Inferior parietal cortex (tissue), 1 donor: Measurements from ENCODE around the gene SYN1.
A peak's percentile ranks its signal among the peaks of the same experiment; 100 is the strongest.
"Not testable (repeated sequence)": the region's sequence is repeated elsewhere in the genome, so short reads cannot be mapped to it uniquely, and the experiment has no call there.

Experiments used
- DNase-seq: peaks from one replicate; pipeline ENCODE4 v3.0.0-alpha.2; 2016; ENCODE audit errors: extremely low spot score

SYN1 gene

DNA sequence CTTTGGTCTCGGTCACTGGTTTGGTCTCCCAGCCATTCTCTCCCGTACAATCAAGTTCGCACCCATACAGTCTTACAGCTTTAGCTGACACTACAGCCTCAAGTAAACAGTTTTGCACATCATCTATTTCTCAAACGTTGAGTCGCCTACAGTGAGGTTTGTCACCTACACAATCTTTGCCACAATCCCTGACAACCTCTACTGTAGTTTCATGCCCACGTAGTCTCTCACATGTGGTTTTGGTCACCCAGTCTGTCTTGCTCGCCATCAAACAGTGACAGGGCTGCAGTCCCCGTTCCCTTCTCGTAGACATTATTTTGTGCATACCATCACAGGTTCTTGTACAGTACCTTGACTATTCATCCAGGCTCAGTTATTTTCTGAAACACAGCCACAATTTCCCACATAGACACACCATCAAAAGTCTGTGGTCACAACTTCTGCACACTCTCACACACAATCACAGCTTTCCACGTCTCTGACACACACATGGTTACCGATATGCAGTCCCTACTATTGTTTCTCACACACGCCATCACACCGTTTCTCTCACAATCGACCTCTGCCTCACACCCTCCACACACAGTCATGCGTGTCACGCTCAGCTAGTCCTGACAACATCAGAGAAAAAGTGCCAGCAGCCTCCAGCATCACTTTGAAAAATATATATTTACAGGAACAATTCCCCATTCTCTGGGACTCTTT is 15.4 kb upstream of the SYN1 start:
- DNase-seq, result no peak

- no peak for DNase-seq
Observed at GRCh38 chrX:47633689-47634590, 14.3 kb upstream of the SYN1 start.

- no peak for DNase-seq
Observed at GRCh38 chrX:47632666-47633065, 13.0 kb upstream of the SYN1 start.

GRCh38 chrX:47631676-47632075 is 12.0 kb upstream of the SYN1 start:
- no peak for DNase-seq

- no peak for DNase-seq
Observed at GRCh38 chrX:47629419-47630200, 10.0 kb upstream of the SYN1 start, which contains the start of gene CFP. Gene CFP (minus strand): TSS chrX:47629930. CDS start chrX:47629844, 86 bp downstream.

- DNase-seq, result no peak
Observed at GRCh38 chrX:47628982-47629381, 9.3 kb upstream of the SYN1 start.

DNA sequence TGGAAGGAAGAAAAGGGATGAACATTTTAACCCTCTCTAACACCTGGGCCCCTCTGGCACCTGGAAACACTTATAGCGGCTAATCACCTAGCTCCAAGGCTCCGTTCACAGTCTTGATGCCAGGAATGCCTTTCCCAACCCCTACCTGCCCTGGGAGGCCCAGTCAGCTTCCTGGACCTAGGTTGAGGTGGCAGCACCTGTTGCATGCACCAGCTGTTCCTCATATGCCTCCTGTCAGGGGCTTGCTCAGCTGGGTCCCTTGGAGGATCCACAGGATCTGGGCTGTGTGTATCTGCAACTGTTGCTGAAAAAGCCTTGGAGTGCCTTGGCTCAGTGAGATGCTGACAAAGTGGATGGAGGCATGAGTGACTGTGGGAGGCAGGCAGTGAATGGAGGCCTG is 5.7 kb upstream of the SYN1 start:
- no peak for DNase-seq

- peak; percentile 48 for DNase-seq
Observed at GRCh38 chrX:47623540-47624027, 3.9 kb upstream of the SYN1 start.

DNA sequence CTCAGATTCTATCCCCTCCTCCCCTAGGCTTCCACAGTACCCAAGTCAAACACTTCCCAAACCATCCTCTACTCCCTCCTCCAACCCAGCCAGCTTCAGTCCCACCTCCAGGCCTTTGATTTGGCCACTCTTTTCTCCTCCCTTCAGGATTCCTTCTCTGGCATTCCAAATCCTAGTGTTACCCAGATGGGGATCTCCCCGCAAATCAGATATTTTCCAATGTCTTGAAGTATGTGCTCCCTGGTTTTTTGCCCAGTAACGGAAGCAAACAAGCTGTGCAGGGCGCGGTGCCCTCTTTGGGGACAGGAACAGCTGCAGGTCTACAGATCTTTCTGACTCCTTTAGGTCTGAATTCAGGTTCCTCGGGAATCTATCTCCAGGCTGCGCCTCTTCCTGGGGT is 2.2 kb upstream of the SYN1 start:
- no peak for DNase-seq

GRCh38 chrX:47620303-47620685 is 637 bp upstream of the SYN1 start:
- DNase-seq, result no peak

- no peak for DNase-seq
Observed at GRCh38 chrX:47618923-47619485, 653 bp downstream of the SYN1 start.

- no peak for DNase-seq
Observed at GRCh38 chrX:47614618-47615017, 5.0 kb downstream of the SYN1 start.

- no peak for DNase-seq
Observed at GRCh38 chrX:47613082-47613481, 6.6 kb downstream of the SYN1 start.

DNA sequence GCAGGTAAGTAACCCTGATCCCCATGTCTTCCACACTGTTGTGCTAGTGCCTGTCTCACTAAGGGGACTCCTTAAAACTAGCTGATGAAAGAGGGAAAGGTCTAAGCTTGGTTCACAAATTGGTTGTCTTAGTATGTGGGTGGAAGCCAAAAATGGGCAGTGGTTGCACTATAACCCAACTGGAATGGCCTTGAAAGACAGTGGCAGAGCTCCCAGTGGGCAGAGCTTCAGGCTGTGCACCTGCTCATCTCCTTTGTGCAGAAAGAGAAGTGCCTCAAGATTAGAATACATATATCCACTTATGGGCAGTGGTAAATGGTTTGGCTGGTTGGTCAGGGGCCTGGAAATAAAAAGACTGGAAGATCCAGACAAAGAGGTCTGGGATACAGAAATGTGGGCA is 7.2 kb downstream of the SYN1 start:
- DNase-seq, result no peak

- DNase-seq, result no peak
Observed at GRCh38 chrX:47611926-47612325, 7.7 kb downstream of the SYN1 start.

DNA sequence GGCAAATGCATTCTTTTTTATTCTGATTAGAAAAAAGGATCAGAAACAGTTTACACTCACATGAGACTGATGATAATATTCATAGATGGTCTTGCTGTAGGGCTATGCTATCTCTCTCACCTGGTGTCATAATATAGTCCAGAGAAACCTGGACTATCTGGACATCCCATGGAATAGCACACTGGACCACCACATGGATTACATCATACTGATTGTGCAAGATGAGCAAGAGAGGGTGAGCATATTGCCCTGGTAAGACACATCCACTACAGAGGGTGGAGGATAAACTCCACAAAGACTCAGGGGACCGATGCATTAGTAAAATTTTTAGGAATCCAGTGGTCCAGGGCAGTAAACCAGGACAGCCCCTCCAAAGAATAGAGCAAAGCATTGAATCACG is 8.2 kb downstream of the SYN1 start:
- DNase-seq, result no peak

GRCh38 chrX:47610511-47610910 is 9.1 kb downstream of the SYN1 start:
- DNase-seq, result no peak

GRCh38 chrX:47608130-47608810 is 11.4 kb downstream of the SYN1 start:
- DNase-seq, result no peak

DNA sequence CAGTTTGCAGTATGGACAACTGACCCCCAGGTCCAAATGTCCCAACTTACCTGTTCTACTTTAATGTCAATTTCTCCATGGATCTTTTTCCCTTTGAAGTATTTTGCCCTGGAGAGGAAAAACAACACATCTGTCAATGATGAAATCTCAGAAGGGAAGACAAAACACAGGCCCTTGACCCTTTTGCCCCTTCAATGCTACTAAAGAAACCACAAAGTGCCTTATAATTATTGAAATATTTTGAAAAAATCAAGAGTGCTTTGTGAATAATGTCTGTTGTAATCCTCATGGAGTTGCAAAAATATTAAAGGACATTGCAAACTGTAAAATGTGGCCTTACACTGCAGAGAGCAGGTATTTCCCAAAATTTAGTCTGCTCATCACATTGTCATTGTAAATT is 12.6 kb downstream of the SYN1 start:
- DNase-seq, result no peak

DNA sequence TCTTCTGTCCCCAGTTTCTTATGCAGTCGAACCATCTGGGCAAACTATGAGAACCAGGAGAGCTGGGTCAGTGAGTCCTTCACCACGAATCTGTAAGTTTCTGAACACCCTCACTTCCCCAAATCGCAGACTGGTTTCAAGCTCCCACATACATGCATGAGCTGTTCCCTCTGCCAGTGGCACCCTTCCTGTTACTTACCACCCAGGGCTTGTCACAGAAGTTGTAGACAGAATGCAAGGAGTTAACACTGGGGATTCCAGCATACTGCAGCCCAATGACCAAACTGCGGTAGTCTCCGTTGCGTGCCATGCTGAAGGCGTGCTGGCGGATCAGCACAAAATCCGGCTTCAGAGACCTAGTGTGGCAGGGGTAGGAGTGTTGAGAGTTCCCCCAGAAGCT is 14.6 kb downstream of the SYN1 start:
- no peak for DNase-seq

GRCh38 chrX:47603125-47603524 is 16.5 kb downstream of the SYN1 start:
- DNase-seq, result not testable (repeated sequence)
